ENCODE measurements around the gene SRF.
A peak's percentile ranks its signal among the peaks of the same experiment; 100 is the strongest.

The SRF gene

GRCh38 chr6:43143235-43144128, 27.6 kb upstream of the SRF start:
- TF ChIP-seq POLR2AphosphoS5 (IDR thresholded peaks at IDR 0.05; ENCODE audit: borderline replicate concordance, low read depth, low read length) (no peak), EZH2 (IDR thresholded peaks at IDR 0.05) (no peak), FOXP2 (optimal IDR thresholded peaks at IDR 0.05; ENCODE audit: control extremely low read depth, extremely low read length, insufficient read depth) (no peak)

DNA sequence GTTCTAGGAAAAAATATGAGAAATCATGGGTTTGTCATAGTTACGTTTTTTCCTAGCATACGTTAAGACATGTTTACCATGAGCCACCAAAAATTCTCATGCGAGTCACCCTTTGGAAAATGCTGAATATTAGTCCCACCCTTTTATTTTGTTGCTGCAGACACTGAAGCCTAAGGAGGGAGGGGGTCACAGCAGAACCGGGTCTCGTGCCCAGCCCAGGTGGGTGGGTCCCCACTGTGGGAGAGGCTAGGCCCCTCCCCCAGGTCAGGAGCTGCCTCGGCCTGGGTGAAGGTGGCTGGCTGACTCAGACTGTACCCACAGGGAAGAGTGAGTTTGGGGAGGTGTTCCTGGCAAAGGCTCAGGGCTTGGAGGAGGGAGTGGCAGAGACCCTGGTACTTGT, 26.2 kb upstream of the SRF start:
- no peak overlapping the region for H3K27ac ChIP-seq
- no peak overlapping the region for H3K9ac ChIP-seq (ENCODE audit: insufficient read length)
- no peaks in the 10 kb centered on the region for H3K9me3 ChIP-seq (ENCODE audit: low read depth, low read length)
- peaks cover 7% of the 10 kb centered on the region; the same call in 1 of the 2 replicates for H3K36me3 ChIP-seq (ENCODE audit: insufficient read depth, low read length)
- DNase-seq (ENCODE audit: low read depth, low spot score): no peak
- TF ChIP-seq POLR2AphosphoS5 (IDR thresholded peaks at IDR 0.05; ENCODE audit: borderline replicate concordance, low read depth, low read length) (no peak), FOXP2 (optimal IDR thresholded peaks at IDR 0.05; ENCODE audit: control extremely low read depth, extremely low read length, insufficient read depth) (no peak), EZH2 (IDR thresholded peaks at IDR 0.05) (no peak)
- H3K4me3 ChIP-seq: no peak overlapping the region

More at GRCh38 chr6:43143235-43144128, 27.6 kb upstream of the SRF start:
- Histone ChIP-seq H3K36me3 (ENCODE audit: insufficient read depth, low read length) (peaks cover 7% of the 10 kb centered on the region; the same call in 1 of the 2 replicates), H3K4me3 (peak overlapping the region; percentile 55), H3K9me3 (ENCODE audit: low read depth, low read length) (no peaks in the 10 kb centered on the region), H3K9ac (ENCODE audit: insufficient read length) (peak overlapping the region; percentile 32), H3K27ac (no peak overlapping the region)
- peak; percentile 50 for DNase-seq (ENCODE audit: low read depth, low spot score)

GRCh38 chr6:43146261-43146660, 24.8 kb upstream of the SRF start:
- H3K9ac ChIP-seq (ENCODE audit: insufficient read length): no peak overlapping the region
- H3K4me3 ChIP-seq: no peak overlapping the region
- no peak for DNase-seq (ENCODE audit: low read depth, low spot score)
- peaks cover 7% of the 10 kb centered on the region; the same call in 1 of the 2 replicates for H3K36me3 ChIP-seq (ENCODE audit: insufficient read depth, low read length)
- no peak overlapping the region for H3K27ac ChIP-seq
- H3K9me3 ChIP-seq (ENCODE audit: low read depth, low read length): no peaks in the 10 kb centered on the region
- TF ChIP-seq EZH2 (IDR thresholded peaks at IDR 0.05): no peak
- TF ChIP-seq FOXP2 (optimal IDR thresholded peaks at IDR 0.05; ENCODE audit: control extremely low read depth, extremely low read length, insufficient read depth): no peak
- TF ChIP-seq POLR2AphosphoS5 (IDR thresholded peaks at IDR 0.05; ENCODE audit: borderline replicate concordance, low read depth, low read length): no peak

DNA sequence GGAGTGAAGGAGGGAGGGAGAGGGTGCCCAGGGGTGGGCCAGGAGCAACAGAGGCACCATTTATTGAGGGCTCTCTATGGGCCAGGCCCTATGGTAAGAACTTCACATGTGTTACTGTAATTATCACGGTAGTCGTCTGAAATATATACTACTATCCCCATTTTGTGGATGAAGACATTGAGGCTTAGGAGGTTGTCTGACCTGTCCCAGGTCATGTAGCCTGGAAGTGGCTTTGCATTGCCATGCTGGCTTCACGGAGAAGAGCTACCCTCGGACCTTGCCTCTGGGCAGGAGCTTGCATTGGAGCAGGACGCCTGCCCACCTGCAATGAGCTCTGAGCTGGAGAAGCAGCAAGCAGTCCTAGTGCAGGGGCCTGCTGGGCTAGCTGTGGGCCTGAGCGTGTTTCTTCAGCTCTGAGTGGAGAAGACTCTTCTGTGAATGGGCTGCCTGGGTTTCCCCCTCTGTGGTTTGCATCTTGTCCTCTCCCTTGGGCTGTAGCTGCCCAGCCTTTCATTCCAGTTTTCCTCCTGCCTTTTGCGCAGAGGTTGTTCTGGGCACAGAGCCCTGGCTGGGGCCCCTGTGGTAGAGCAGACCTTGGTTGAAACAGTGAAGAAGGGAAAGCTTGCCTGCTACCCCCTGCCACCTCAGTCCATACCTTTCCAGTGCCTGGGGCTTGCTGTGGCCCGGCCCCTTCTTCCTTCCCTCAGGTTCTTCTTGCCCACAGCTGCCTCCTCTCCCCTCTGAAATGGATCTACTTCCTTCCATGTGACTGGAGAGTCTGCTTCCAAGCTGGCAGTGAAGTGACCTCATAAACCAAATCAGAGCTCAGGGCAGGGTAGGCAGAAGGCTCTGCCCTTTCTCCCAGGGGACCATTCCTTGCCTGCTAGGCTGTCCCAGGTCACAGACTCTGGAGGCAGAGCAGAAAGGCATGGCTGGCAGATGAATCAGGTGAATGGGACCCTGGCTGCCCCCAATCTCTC, 24.1 kb upstream of the SRF start:
- no peak overlapping the region for H3K4me3 ChIP-seq
- TF ChIP-seq EZH2 (IDR thresholded peaks at IDR 0.05) (no peak), FOXP2 (optimal IDR thresholded peaks at IDR 0.05; ENCODE audit: control extremely low read depth, extremely low read length, insufficient read depth) (no peak)
- H3K9ac ChIP-seq (ENCODE audit: insufficient read length): no peak overlapping the region
- H3K36me3 ChIP-seq (ENCODE audit: insufficient read depth, low read length): peaks cover 7% of the 10 kb centered on the region; the same call in 1 of the 2 replicates
- no peaks in the 10 kb centered on the region for H3K9me3 ChIP-seq (ENCODE audit: low read depth, low read length)
- H3K27ac ChIP-seq: no peak overlapping the region
- no peak for DNase-seq (ENCODE audit: low read depth, low spot score)

- Histone ChIP-seq H3K4me3 (no peak overlapping the region), H3K36me3 (ENCODE audit: insufficient read depth, low read length) (peaks cover 7% of the 10 kb centered on the region; the same call in 1 of the 2 replicates), H3K27ac (no peak overlapping the region), H3K9me3 (ENCODE audit: low read depth, low read length) (no peaks in the 10 kb centered on the region), H3K9ac (ENCODE audit: insufficient read length) (no peak overlapping the region)
- TF ChIP-seq POLR2AphosphoS5 (IDR thresholded peaks at IDR 0.05; ENCODE audit: borderline replicate concordance, low read depth, low read length): no peak
- TF ChIP-seq FOXP2 (optimal IDR thresholded peaks at IDR 0.05; ENCODE audit: control extremely low read depth, extremely low read length, insufficient read depth): no peak
- no peak for TF ChIP-seq EZH2 (IDR thresholded peaks at IDR 0.05)
- no peak for DNase-seq (ENCODE audit: low read depth, low spot score)
Observed at GRCh38 chr6:43147691-43148477, 23.2 kb upstream of the SRF start.

DNA sequence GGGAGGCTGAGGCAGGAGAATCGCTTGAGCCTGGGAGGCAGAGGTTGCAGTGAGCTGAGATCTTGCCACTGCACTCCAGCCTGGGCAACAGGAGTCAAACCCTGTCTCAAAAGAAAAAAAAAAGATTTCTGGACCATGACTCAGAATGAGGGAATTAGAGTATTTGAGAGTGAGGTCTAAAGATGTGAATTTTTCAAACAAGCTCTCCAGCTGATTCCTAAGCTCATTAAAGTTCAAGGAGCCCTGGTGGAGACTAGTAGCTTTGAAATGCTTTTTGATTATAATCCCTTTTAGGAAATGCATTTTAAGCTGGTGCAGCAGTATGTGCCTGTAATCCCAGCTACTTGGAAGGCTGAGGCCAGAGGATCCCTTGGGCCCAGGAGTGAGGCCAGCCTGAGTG, 21.8 kb upstream of the SRF start:
- Histone ChIP-seq H3K9me3 (ENCODE audit: low read depth, low read length) (no peaks in the 10 kb centered on the region), H3K9ac (ENCODE audit: insufficient read length) (no peak overlapping the region), H3K36me3 (ENCODE audit: insufficient read depth, low read length) (peaks cover 7% of the 10 kb centered on the region; the same call in 1 of the 2 replicates), H3K4me3 (no peak overlapping the region), H3K27ac (no peak overlapping the region)
- no peak for DNase-seq (ENCODE audit: low read depth, low spot score)
- no peak for TF ChIP-seq FOXP2 (optimal IDR thresholded peaks at IDR 0.05; ENCODE audit: control extremely low read depth, extremely low read length, insufficient read depth)

DNA sequence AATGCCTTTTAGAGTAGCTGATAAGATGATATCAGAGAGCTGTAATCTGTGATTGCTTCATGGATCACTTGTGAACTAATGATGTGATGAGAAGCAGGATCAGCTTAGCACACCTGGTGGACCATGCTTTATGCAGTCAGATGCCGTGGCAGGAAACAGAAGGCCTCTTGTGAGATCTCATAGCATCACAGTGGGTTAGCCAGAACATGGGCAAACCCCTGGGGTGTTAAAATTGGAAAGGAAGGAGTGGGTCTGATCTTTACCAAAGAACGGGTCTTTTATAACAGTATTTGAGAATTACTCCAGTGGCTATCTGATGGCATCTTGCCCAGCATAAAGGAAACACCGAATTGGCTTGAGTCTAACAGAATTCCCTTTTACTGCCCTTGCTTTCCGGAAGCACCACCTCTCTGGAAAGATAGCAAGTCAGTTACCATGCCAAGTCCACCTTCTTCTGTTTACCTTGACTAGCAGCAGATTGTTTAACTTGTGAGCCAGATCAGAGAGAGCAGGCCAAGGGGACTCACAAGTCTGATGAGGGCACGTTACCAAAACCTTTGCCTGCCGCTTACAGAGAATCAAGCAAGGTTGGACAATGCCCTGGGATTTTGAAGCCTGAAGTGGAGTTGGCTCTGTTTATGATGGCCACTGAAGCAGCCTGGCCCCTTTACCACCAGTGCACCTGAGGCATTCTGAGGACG, 20.9 kb upstream of the SRF start:
- H3K9ac ChIP-seq (ENCODE audit: insufficient read length): no peak overlapping the region
- TF ChIP-seq FOXP2 (optimal IDR thresholded peaks at IDR 0.05; ENCODE audit: control extremely low read depth, extremely low read length, insufficient read depth) (no peak), POLR2AphosphoS5 (IDR thresholded peaks at IDR 0.05; ENCODE audit: borderline replicate concordance, low read depth, low read length) (no peak), EZH2 (IDR thresholded peaks at IDR 0.05) (no peak)
- no peak for DNase-seq (ENCODE audit: low read depth, low spot score)

More for the DNA sequence above, 20.9 kb upstream of the SRF start:
- H3K4me3 ChIP-seq: no peak overlapping the region
- H3K36me3 ChIP-seq (ENCODE audit: insufficient read depth, low read length): peaks cover 4% of the 10 kb centered on the region; the same call in 1 of the 2 replicates
- no peak overlapping the region for H3K27ac ChIP-seq
- H3K9me3 ChIP-seq (ENCODE audit: low read depth, low read length): no peaks in the 10 kb centered on the region
